ENCODE data around the gene CGREF1.
A peak's percentile ranks its signal among the peaks of the same experiment; 100 is the strongest.
"Not testable (repeated sequence)": the region's sequence is repeated elsewhere in the genome, so short reads cannot be mapped to it uniquely, and the experiment has no call there.

CGREF1 gene

DNA sequence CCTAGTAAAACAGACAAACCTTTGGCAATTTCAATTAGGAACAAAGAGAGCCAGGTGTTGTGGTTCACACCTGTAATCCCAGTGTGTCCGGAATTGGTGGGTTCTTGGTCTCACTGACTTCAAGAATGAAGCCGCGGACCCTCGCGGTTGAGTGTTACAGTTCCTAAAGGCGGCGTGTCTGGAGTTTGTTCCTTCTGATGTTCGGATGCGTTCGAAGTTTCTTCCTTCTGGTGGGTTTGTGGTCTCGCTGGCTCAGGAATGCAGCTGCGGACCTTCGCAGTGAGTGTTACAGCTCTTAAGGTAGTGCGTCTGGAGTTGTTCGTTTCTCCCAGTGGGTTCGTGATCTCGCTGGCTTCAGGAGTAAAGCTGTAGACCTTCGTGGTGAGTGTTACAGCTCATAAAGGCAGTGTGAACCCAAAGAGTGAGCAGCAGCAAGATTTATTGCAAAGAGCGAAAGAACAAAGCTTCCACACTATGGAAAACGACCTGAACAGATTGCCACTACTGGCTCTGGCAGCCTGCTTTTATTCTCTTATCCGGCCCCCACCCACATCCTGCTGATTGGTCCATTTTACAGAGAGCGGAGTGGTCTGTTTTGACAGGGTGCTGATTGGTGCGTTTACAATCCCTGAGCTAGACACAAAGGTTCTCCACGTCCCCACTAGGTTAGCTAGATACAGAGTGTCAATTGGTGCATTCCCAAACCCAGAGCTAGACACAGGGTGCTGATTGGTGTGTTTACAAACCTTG is 8.2 kb downstream of the CGREF1 start:
- not testable (repeated sequence) for DNase-seq

DNA sequence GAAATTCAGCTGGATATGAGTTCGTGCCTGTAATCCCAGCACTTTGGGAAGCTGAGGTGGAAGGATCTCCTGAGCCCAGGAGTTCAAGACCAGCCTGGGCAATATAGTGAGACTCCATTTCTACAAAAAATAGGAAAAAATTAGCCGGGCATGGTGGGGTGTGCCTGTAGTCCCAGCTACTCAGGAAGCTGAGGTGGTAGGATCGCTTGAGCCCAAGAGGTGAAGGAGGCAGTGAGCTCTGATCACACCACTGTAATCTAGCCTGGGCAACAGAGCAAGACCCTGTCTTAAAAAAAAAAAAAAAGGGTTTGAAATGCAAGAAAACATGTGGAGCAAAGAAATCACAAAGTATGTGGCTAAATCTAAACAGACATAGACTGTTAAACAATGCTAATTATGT is 9.8 kb downstream of the CGREF1 start:
- DNase-seq: no peak

DNA sequence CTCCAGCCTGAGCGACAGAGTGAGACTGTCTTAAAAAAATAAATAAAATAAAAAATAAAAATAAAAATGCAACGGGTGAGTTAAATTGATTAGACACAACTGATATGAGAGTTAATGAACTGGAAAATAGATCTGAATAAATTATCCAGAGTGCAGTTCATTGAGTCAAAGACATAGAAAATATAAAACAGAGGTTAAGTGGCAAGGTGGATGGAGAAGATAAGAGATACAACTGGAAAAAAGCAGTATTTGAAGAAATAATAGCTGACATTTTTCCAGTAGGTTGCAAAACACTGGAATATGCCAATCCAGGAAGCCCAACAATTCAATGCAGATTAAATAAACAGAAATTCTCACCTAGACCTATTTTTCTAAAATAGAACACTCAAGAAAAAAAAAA is 10.7 kb downstream of the CGREF1 start:
- DNase-seq: no peak

DNA sequence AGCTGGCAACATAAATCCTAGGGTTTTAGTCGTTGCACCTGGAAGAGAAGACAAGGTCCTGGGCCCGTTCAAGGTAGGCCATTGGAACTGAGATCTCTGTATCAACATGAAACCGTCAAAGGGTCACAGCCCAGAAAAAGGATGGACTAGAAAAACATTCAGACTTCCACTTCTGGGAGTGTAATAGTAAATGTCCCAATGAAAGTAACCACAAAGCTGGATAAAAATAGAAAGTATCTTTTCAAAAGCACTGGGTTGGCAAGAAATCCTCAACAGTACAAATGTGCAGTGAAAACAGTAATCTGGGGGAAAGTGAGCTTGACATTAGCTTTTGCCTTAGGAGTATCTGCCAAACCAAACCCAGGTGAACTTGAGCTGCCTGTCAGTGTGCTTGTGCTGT is 12.9 kb downstream of the CGREF1 start:
- no peak for DNase-seq

DNA sequence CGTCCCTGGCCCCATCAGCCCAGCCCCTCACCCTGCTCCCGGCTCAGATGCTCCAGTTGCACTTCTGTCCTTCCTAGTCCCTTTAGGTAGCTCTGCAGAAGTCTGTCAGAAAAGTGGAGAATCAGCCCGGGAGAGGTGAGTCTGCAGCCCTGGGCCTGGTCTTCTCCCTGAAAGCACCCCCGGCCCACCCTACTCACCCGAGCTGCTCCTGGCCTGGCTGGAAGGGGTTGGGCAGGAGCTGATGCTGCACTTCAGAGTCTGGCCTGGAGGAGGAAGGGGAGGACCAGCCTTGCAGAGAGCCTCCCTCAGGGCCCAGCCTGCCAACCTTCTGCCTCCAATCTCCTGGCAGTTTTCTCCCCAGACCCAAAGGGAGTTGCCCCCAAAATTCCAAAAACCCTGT is 16.6 kb downstream of the CGREF1 start:
- DNase-seq: no peak

DNA sequence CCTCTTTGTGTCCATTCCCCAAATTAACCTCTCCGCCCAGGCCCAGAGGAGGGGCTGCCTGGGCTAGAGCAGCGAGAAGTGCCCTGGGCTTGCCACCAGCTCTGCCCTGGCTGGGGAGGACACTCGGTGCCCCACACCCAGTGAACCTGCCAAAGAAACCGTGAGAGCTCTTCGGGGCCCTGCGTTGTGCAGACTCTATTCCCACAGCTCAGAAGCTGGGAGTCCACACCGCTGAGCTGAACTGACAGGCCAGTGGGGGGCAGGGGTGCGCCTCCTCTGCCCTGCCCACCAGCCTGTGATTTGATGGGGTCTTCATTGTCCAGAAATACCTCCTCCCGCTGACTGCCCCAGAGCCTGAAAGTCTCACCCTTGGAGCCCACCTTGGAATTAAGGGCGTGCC is 18.9 kb downstream of the CGREF1 start:
- DNase-seq: no peak

DNA sequence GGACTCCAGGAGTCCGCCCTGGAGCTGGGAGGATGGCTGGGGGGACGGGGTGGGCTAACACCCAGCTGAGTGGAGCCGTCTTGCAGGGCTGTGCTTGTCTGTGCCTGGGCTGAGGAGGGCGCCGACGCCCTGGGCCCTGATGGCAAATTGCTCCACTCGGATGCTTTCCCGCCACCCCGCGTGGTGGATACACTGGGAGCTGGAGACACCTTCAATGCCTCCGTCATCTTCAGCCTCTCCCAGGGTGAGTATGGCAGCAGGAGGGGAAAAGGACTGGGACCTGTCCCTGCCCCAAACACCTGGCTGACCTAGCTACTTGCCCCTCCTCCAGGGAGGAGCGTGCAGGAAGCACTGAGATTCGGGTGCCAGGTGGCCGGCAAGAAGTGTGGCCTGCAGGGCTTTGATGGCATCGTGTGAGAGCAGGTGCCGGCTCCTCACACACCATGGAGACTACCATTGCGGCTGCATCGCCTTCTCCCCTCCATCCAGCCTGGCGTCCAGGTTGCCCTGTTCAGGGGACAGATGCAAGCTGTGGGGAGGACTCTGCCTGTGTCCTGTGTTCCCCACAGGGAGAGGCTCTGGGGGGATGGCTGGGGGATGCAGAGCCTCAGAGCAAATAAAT is 19.5 kb downstream of the CGREF1 start:
- no peak for DNase-seq

DNA sequence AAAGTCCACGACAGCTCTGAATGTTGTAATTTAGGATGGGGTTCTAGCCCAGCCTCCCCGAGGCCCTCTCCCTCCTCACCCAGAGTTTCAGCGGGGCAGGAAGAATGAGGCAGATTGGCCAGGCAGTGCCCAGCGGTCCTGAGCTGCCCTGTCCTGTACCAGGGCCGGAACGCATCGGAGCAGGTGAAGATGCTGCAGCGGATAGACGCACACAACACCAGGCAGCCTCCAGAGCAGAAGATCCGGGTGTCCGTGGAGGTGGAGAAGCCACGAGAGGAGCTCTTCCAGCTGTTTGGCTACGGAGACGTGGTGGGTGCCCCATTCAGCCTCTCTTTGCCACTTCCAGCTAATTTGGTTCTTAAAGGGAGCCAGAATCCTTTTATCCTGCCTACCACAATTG is 21.6 kb downstream of the CGREF1 start:
- DNase-seq: no peak

DNA sequence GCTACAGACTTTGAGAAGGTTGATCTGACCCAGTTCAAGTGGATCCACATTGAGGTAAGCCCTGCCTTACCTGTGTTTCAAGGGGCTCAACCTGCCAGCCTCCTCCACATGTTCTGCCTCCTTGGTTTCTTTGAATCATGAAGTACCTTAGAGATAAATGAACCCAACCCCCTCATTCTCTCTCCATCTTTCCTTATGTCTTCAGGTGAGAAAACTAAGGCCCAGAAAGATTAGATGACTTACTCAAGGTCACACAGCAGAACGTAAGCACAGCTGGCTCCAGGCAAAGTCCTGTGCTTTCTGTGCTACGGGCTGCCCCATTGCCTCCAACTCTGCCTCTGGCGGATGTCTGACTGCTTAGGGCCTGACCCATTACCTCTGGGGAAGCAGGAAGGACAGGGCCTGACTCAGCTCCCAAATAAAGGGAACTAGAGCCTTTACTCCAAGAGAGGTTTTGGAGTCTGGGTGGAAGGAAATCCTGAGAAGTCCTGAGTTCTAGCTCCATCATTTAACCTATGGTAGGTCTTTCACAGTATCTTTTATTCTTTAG is 22.1 kb downstream of the CGREF1 start:
- no peak for DNase-seq

DNA sequence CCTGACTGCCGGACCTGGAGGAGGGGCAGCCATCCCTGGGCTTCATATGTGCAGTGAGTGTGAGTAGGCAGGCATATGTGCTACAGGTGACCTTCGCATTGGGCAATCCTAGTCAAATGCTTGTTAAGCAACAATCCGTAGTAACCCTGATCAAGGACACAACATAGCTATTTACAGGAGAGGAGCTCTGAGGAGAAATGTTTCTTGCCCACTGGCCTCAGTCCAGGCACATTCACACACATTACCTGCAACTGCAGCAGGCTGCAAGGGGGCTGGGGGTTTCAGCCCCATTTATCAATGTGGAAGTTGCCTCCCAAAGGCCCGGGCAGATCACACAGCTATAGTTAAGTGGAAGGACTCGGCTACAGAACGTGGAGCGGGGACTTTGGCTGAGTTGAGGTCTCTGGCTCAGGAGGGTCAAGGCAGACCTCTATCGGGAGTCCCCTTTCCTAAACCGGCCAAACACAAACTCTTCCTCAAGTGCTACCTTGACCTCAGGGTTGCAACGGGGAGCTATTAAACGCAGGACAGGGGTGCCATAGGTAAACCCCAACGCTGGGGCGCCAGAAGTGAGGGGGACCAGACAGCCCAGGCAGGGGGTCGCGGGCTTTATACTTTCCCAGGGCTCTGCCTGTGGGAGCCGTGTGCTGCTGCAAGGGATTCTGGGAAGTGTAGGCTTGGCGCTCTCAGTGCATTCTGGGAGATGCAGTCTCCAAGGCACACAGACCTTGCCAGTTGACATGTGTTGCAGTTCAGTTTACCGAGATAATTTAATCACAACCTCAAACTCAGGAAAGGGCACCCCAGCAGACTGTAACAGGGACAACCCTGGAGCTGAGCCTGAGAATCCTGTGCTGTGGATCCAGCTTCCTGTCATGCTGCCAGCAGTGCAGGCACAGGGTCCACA is 22.9 kb downstream of the CGREF1 start:
- DNase-seq: peak; percentile 49

DNA sequence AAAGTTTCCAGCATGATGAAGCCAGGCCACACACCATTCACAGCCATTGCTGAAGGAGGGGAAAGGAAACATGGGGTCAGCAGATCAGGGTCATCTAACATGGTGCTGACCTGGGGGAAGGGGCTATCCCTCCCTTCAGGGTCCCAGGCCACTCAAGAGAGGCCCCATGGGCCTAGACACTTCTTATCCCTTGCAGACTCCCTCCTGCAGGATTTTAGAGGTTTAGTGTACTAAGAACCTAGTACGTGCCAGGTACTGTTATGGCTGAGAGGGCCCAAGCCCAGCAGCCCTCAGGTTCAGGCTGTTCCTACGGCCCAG is 23.5 kb downstream of the CGREF1 start:
- DNase-seq: no peak

DNA sequence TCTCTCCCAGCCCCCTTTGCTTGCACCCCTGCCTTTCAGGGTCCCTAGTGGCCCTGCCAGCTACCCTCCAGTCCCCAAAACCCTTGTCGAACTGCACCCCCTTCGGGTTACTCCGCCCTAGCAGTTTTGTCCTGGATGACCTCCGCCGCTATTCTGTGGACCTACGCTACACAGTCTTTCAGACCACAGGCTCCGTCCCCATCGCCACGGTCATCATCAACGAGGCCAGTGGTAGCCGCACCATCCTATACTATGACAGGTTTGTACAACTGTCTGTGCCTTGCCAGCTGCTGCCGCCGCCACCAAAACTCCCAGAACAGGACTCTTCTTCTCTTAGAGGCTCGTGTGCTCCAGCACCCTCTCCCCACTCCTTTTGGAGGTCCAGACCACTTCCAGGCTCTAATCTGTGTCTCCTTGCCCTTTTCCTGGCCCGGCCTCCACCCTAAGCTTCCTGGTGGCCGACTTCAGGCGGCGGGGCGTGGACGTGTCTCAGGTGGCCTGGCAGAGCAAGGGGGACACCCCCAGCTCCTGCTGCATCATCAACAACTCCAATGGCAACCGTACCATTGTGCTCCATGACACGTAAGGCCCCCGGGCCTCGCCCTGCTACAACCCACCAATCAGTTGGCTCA is 24.5 kb downstream of the CGREF1 start:
- no peak for DNase-seq

DNA sequence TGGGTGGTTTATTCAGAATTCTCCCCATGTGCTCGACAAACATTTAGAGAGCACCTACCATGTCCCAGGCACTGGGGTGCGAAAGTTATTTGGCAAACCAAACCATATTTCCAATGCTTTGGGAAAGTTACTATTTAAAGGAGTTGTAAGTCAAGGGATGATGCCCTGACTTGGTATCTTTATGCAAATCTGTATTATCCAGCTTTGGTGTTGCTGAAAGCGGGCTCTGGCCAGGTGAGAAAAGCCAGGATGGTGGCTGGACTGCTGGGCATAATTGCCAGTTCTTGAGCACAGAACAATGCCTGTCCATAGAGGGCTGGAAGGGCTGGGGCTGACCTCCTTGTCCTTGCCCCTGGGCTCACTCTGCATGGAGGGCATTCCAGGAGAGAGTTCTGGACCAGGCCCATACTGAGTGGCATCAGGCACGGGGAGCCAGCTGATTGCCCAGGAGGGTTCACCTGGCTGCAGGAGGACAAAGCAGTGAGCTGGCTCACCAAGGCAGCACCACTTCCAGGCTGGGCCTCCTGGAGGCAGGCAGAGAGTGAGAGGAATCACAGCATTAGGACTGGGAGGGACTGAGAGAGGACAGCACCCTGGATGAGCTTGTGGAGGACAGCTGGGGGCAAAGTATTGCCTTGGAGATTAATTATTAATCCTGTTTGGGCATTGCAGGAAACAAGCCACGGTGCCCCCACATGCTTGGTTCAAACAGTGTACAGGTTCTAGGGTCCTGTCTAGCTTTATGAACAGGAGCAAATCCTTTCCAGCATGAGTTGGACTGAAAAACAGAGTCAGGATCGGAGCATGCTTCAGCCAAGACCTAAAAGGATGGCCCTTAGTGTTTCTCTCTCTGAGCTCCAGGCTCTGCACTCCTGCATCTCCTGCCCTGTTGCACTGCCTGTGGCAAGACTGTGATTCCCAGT is 25.2 kb downstream of the CGREF1 start:
- no peak for DNase-seq

DNA sequence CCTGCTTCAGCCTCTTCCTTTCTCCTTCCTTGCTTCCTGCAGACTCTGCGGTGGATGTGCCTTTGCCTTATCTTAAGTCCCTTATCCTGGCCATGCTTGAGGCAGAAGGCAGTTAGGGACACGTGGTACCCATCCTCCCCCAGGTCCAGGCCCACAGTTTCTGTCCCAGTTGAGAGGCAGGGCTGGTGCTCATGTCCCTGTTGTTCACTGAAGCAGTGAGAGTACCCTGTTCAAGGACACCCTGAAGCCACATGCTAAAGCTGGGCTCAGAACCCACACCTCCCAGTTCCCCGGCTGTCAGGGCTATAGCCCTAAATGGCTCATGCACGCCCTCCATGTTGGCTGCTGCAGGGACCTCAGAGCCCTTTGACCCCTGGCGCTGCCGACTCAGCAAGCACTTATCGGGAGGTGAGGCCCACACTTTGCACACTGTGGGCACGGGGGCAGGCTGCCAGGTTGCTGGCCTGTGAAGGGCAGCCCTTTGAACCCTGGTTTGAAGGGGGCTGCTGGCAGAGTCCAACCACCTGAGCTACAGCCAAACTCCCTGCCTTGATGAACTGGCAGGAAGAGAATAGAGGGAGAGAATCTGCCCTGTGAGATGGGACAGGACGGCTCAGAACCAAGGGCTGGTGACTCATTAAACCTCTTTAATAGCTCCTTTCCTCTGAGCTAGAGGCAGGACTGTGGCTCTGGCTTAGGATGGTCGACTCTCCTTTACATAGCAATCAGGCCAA is 26.1 kb downstream of the CGREF1 start:
- DNase-seq: no peak

DNA sequence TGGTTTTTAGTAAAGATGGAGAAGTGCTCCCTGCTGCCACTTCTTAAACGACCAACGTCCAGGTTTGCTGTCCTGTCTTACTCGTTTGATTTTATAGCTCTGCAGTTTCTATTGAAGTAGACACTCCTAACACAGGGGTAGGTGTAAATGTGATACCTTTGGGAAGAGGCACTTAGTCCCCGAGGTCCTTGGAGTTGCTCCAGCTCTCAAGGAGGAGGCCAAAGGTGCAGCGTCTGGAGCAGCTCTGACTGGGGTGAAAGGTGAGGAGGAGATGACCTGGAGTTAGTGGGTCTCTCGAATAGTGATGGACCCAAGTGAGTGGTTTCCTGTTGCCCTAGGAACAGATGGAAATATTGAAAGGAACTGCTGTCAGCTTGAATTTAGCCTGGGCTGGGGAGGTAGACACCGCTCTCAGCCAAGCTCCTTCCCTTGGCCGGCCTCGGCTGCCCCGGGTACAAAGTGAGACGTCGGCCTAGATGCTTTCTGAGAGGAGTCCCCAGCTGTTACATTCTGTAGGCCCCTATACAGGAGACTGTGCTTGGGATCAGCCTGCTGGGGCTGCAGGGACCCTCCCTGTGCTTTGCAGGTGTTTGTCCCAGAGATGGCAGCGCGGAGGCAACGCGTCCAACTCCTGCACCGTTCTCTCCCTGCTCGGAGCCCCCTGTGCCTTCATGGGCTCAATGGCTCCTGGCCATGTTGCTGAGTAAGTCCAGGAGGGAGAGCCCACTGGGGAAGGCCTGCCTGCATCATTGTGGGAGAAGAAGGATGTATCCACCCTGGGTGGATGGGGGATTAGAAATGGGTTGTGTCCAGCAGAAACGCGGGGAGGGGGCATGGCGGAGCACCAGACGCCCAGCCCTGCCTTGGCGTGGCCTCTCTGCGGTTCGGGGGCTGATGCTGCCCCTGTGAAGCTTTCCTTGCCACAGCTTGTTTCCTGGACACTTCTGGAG is 26.9 kb downstream of the CGREF1 start:
- DNase-seq: no peak

DNA sequence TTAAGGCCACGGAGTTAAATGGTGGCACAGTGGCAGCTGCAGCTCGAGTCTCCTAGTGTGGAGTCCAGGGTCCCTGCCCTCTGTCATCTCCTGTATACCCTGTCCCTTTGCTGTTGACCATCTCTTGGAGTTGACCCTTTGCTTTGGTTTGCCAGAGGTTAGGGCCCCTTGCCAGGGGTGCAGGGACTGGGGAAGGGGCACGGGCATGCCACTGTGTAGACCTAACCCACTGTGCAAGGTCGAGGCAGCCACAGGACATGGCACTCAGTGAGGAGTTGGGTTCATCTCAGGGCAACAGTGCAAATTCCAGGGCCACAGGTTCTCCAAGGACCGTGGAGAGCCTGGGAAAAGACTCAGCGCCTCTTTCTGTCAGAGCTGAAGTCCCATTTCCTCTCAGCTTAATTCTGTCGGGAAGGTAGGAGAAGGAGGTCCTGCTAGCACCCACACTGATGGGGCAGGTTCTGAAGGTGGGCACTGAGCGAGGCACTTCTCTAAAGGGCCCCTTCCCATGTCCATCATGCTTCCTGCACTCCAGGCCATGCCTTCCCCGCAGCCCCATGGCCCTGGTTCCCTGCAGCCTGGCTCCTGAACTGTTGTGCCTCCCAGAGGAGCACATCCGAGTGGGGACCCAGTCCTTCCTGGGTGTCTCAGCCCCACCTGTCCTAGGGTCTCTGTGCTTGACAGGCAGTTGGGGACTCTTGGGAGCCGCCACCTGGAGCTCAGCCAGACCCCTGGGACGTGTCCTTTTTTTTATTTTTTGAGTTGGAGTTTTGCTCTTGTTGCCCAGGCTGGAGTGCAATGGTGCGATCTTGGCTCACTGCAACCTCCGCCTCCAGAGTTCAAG is 29.6 kb downstream of the CGREF1 start:
- no peak for DNase-seq

DNA sequence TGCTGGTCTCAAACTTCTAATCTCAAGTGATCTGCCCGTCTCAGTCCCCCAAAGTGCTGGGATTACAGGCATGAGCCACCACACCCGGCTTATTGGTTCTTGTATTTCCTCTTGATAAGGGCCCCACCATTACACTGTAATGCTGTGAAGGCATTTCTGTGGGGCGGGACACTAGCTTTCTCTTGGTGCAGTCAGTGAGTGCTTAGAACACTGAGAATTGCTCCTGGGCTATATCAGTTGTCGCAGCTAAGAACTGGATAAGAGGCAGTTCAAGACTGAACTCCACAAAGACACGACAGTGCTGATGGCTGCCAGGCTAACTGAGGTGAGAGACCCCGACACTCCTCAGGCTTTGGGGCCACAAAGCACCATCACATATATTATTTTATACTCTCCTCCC is 30.3 kb downstream of the CGREF1 start:
- DNase-seq: no peak

DNA sequence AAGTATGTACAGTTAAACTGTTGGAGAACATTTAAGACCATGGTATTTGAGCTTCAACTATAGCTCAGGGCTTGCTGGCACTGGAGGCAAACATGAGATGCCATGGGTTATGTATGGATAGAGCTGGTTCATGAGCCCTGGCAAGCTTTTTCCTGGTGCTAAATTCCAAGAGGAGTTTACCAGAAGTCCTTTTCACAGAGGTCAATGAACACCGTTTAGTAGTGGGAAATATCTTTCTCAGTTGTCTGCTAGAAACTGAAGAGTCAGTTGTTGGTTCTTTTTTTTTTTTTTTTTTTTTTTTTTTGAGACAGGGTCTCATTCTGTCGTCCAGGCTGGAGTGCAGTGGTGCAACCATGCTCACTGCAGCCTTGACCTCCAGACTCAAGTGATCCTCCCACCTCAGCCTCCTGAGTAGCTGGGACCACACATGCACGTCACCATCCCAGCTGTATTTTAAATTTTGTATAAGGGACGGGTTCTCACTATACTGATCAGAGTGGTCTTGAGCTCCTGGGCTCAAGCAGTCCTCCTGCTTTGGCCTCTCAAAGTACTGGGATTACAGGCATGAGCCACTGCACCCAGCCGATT is 31.0 kb downstream of the CGREF1 start:
- no peak for DNase-seq
